Stimulated activated naive CD4-positive, alpha-beta T cell treated with Interleukin-2 at 50 U/mL for 16 hours (primary cell): ENCODE measurements around the gene QKI.

Experiments
- DNase-seq: peaks from one replicate; lab custom pipeline; 2025; lab: John Stamatoyannopoulos, UW

The QKI gene

DNA sequence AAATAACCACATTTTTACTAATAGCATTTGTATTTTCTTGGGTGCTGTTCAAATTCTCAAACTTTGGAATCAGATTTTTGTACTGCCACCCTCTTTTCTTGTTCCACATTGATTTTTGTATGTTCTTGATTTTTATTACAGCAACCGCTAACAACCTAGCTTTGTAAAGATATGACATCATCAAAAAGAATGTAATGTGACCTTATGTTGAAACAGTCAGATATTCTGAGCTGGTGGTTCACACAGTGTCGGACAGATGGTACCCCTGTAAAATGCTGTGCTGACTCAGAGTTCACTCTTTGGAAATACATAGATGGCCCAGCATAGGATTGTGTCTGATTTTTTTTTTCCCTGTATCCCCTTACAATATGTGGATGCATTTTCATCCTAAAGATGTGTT is 118.9 kb downstream of the QKI start:
- no peak for DNase-seq

DNA sequence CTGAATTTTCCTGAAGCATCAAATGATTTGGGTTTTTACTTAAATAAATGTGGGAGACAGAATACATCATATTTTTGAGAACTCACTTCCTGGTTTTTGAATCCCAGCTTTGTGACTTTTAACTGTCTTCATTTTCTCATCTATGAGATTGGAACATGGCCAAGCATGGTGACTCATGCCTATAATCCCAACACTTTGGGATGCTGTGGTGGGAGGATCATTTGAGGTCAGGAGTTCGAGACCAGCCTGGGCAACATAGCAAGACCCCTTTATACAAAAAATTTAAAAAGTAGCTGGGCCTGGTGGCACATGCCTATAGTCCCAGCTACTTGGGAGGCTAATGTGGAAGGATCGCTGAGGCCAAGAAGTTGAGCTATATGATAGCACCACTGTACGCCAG is 122.3 kb downstream of the QKI start:
- no peak for DNase-seq

DNA sequence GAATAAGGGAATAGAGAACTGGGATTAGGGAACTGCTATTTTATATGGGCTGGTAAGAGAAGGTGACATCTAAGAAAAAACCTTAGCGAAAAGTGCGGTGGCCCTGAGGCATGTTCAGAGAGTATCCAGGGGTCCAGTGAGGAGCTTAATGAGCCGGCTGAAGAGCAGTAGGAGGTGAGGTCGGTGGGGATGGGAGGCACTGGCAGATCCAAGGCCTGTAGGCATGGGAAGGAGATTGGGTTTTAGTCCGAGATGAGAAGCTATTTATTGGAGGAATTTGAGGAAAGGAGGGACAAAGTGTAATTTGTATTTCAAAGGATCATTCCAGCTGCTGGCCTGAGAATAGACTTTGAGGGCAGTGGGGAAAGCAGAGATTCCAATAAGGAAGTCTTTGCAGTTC is 123.8 kb downstream of the QKI start:
- DNase-seq, result no peak

DNA sequence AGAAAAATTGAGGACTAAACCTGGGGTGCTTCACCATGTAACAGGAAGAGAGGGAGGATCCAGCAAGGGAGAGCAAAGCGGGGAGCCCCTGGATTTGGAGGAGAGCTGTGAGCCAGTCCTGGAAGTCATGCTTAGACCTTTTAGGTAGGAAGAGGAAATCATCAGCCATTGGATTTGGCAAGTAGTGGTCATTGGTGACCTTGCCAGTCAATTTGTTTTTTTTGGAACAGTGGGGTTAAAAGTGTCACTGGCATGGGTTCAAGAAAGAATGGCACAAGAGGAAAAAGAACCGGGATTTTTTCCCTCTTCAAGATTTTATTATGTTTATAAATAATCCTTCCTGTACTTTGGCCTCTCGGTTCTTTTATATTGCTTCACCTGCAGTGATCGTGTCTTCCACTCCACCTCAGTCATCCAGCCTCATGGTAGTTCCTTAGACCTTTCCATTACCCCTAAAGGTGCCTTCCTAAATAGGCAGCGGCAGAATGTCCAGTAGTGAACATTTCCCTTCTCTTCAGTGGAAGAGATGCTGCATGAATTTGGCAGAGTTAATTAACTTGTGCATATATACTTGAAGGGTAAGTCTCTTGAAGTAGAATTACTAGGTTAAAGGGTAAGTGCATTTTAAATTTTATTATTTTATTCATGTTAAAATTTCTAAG is 124.7 kb downstream of the QKI start:
- DNase-seq, result no peak

DNA sequence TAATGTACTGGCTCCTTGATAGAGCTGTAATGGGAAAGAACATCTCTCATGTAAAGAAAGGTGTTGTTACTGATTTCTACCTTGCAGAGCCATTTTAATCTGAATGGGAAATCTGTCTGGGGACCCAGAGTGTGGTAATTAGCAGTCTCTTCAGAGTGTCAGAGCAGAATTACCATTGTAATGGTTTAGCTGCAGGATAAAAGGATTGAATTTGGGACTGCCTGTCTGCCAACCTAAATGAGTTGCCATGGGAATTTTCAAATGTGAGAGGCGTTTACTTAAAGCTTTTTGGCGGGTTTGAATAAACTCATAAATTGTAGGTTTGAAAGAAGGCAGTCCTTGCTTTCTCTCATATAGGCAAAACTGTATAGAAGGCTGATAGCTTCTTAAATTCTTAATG is 128.8 kb downstream of the QKI start:
- DNase-seq, result no peak

DNA sequence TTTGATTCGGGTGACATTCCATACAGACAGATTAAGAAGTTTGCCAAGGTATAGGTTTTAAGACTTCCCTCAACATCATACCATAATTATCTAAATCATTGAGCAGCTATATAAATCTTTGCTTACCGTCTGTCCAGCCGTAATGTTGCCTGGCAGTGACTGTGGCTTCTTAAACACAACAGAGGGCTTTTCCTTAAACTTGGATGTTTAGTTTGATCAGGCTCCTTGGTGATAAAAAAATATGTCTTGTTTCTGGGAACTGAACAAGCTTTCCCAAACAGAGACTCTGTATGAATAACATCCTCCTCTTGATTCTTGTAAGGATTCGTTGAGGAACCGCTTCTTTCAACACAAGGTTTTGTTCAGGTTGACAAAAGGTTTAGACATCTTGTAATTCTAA is 130.9 kb downstream of the QKI start:
- DNase-seq, result no peak

DNA sequence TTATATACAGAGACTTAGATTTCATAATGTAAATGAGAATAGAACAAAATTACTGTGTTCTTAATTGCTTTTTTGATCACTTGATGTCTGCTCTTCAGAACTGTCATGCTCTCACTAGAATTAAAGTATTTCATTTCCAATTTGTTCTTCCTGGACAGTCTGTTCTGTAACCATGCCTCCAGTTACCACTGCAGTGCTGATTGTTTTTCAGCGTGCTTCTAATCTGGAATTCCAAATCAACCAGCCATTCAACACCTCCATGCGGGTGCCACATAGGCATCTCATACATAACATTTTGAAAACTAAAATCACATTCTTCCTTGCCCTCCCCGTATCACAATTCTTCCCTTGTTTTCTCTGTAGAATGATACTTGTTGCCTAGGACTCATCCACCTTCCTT is 132.8 kb downstream of the QKI start:
- no peak for DNase-seq

DNA sequence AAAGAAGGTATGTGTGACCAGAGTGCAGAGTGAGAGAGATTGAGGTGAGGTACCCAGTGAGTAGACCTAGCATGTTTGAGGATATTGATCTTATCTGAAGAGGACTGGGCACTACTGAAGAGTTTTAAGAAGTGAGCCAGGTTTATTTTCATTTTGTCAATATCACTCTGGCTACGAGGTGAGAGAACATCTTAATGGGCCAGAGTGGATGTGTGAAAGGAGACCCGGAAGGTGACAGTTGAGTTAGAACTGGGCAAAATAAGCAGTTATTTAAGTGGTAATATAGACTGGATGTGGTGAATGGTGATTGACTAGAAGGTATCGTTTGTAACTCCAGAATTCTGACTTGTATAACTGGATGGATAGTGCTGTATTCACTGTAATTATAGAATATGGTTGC is 134.1 kb downstream of the QKI start:
- DNase-seq, result no peak

DNA sequence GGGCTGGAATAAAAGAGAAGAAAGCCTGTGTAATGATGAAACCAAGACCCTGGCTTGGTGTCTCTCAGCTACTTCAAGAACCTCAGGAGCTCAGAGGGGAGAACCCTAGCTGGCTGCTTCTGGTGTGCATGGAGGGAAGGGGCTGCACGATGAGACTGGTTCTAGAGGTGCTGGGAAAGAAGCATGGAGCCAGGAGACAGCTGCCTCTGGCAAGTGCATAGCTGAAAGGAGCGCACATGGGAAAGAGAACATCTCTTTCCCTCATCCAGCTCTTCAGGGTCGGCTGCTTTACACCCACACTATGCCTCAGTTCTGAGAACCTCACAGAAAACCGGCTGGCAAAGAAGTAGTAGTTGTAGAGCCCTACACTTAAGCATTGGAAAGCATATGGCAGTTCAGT is 139.5 kb downstream of the QKI start:
- DNase-seq, result no peak

DNA sequence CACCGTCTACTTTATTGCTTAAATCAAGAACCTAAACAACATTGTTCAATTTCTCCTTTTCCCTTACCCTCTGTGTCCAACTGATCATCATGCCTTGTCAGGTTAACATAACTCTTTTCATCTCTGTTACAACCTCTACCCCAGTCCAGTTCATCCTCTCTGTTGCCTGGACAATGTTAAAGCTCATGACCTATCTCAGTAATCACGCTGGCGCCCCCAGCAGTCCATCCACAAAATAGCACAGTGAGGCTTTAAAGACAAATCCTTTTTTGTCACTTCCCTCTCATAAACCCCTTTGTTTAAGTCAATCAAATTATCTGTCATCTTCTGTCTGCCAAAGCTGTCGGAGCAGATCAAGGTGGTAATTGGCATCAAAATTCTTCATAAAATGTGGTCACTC is 140.1 kb downstream of the QKI start:
- DNase-seq, result peak; percentile 30

DNA sequence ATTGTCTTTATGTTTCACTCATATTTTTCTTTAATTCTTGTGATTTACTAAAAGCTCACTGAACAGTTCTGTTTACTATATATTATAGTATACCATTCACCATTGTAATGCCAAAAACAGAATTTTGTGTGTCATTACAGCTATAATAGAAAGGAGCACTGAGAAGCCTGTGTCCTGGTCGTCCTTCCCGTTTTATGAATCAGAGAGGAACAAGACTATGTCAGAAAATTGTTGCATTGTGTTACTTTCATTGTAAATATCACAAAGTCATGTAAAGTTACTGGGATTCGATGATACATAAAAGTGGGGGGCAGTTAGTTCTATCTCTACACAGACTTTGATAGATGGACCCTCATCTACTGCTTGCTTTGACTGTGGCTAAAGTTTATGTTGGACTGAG is 145.1 kb downstream of the QKI start:
- DNase-seq, result no peak

DNA sequence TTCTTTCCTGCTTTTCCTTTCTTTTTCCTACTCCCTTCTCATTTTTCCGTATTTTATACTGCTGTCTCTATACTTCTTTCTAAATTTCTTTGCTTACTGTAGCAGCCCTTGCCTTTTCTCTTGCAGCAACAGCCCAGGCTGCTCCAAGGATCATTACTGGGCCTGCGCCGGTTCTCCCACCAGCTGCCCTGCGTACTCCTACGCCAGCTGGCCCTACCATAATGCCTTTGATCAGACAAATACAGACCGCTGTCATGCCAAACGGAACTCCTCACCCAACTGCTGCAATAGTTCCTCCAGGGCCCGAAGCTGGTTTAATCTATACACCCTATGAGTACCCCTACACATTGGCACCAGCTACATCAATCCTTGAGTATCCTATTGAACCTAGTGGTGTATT is 148.8 kb downstream of the QKI start:
- no peak for DNase-seq

DNA sequence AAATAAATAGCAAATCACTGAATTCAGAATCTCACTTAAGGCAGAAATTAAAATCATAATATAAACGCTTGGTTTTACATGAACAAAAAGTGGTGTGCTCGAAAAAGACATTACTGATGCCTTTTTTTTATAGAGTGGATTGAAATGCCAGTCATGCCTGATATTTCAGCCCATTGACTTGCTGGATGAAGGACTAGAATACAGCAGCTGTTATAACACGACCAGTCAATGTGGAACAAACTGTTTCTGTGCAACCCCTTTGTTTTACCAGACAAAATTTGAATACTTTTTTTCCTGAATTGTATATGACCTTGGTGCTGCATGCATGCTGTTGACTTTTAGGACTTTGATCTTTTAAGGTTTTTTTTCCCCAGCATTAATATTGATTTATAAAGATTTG is 150.0 kb downstream of the QKI start:
- no peak for DNase-seq

DNA sequence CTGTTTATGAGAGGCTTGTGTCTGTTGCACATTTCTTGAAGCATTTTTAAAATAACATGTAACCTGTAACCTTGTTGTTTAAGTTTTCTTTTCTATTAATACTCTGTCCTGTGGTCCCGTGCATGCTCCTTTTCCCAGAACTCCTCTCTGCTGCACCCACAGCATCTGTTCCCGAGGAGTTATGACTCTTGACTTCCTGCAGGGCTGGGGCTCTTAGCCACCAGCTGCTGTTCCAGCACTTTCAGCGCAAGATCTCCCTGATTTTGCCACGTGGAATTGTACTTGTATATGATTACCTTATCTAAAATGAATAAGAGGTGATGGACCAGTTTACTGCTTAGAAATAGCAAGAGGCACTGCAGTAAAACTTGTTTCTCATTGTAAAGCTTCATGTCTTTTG is 150.6 kb downstream of the QKI start:
- no peak for DNase-seq

DNA sequence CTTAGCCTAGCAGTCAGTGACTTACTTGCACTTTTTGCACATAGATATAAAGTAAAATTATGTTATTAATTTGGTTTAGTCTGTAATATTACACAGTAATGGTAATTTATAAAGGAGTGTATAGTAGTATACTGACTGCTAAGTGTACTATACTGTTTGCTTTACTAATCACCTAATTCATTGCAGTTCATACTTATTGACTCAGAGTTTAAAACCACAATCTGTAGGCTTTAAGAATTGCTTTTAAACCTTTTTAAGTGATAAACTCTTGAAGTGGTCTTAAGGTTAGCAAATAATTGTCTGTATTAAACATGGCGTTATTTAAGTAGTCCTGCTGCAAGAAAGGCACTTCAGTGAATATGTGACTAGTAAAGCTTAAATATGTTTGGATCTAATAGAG is 151.5 kb downstream of the QKI start:
- no peak for DNase-seq

DNA sequence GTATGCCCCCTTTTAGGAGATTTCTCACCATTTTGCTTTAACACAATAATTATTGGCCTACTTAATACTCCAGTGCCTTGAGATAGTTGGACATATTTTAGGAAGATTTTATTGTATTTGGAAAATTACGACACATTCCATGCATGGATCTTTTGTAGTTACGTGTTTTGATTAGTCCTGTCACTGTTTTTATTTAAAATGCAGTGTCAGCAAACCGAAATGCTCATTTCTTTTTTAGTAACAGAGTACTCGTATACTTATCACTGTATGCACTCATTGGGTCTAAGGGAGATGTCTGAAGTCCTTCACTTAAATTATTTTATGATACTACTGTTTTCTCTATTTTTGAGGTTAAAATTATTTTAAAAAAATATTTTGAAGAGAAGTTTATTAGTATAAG is 153.8 kb downstream of the QKI start:
- DNase-seq, result no peak

DNA sequence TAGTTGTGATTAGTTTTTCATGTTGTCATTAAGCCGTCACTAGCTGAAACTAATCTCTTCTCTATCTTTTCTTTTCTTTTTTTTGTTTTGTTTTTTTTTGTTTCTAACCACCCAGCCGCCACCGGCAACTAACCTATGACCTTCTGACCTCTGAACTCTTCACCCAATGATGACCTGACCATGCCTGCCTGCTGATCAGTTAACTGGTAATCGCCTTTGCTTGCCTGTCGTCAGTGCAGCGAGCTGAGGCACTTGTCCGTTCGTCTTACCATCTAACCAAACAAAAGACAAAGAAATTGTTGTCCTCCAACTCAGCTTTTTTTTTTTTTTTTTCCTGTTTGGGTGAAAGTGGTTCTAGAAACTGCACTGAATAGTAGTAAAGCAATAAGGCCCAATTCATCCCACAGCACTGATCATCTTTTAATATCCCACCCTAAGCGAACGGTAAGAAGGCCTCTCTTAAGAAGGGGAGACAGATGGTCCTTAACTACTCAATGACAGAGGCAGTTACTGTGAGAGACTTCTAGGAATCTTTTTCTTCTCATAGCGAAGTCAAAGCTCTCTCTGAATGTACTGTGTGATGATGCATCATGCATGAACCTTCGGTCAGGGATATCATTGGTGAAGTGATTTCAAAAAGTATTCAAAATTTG is 156.2 kb downstream of the QKI start:
- no peak for DNase-seq

DNA sequence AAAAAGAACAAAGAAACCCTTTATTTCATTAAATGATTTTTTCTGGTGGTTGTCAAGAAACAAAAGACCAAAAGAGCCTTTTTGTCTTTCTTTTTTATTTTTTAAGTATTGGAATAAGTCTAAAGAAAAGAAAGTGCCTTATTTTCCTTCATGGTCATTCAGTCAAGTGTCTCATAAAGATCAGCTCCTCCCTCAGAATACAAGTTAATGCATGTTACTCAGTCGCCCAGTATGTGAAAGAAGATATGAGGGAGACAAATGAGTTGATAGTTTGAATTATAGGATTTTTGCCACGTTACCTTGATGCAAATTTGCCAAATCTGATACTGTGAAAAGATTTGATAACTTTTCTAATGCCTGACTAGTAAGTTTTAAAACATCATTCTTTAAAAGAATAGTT is 157.2 kb downstream of the QKI start:
- no peak for DNase-seq

DNA sequence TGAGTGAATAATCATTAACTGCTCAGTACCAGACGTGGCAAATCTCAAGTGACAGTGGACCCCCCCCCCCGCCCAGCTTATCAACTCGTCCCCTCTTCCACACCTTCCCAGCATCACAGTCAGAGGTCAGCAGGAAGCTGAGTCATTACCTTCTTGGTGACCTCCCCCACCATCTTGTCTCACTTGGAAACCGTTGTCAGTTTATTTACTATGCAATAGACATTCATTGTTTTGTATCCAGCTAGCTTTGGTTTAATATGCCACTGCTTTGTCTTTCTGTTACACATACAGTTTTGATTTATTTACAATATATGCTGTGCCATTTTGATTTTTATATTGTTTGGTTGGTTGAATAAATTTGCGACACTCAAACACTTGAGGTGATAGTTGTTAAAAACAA is 158.1 kb downstream of the QKI start:
- no peak for DNase-seq

DNA sequence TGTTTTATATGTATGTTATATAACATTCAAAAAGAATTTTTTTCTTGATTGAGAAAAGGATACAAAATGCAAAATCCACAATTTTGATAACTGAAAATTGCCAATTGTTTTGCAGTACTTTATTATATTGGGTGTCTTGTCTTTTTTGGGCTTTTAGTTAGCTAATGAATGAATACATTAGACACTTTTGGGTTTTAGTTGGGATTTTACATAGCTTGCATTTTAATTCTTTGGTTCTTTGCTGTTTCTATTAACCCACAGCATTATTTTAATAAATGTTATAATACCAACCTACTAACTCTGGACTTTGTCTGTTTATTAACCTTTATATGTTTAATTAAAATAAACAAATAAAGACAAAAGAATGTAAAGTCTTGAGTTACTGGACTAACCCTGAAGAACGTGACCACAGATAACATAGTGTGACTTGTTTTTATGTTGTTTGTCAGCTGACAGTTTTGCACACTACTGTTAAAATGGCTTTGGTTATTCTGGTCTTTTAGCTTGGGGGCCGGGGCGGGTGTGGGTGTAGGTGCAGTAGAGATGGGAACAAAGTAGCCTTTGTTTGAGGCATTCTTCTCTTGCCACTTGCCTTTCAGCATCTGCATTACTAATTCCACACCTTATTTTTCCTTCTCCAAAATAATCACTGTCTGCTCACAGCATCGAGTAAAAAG is 159.1 kb downstream of the QKI start:
- no peak for DNase-seq

DNA sequence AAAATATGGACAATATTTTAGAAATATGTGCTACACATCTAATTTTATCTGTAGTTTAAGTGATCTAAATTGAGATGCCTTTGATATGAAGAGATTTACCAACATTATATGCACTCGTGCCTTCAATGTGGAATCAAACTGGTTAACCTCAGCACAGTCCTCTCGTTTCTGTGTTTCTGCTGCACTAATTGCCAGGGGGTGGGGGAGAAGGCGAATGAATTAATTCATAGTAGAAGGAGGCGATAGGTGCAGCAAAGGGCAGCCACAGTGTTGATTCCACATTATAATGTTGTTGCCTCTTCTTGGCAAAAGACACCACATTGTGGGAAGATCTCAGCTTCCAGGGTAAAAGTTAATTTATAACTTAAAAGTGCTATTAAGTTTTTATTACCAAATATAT is 161.6 kb downstream of the QKI start:
- DNase-seq, result no peak

DNA sequence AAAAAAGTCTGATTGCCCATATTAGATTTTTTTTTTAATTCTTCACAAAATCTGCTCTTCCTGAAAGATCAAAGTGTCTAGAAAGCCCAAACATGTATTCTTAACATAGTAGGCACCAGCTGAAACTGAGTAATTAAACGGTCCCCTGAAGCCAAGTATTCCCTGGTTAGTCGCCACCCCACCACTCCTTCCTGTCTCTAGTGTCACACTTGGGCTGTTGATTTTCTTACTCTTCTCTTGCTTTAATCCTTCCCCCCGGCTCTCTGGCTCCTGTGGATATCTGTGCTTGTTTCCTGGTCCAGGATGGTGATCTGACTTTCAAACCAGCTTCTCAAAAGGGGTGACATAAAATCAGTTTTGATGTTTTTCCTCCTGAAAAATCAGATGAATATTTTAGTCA is 162.9 kb downstream of the QKI start:
- no peak for DNase-seq

DNA sequence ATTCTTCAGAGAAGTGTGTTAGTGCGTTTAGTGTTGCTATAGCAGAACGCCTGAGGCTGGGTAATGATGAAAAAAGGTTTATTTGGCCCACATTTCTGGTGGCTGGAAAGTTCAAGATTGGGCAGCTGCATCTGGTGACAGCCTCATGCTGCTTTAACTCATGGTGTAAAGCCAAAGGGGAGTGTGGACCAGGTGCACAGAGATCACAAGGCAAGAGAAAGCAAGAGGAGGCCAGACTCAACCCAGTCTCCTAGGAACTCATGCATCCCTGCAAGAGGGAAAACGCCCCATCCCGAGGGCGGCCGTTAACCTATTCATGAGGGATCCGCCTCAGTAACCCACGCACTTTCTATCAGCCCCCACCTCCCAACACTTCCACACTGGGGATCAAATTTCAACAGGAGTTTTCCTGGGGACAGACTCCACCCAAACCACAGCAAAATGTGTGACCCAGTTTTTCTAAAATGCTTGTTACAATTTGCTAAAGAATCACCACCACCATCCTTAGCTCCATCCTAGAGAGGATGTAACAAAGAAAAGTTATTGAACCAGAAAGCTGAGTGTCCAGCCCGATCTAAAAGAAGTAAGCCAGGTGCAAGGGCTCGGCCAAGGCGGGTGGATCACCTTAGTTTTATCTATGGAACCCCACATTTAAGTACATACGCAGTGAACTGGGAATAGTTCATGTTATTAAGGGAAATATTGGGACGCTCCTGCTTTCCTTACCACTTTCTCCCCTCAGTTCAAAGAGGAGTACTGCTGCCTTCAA is 164.8 kb downstream of the QKI start:
- DNase-seq, result no peak
